Lower leg skin (tissue), 4 donors: ENCODE data around the gene GNB1L. TPM values are rescaled to one million over a fixed set of nuclear protein-coding genes. Genes with fewer than 3 reads are reported as not detected.

Experiments
- DNase-seq, 2 donors: peaks; one replicate each; pipeline ENCODE4 v3.0.0-alpha.2; 2019; ENCODE audit warnings: low spot score in 2 of 2
- H3K4me3 ChIP-seq: fragments of 200-600 bp; sonication (generic); 2 replicates; pipeline ENCODE4 v1.5.1; 2017; ENCODE audit warnings: mild to moderate bottlenecking, low read depth; ENCODE audit not compliant: poor library complexity, severe bottlenecking
- POLR2A ChIP-seq, 2 donors: fragments of 450-650 bp; IDR thresholded peaks; one replicate each; pipeline ENCODE4 v1.6.1; 2016 to 2017; ENCODE audit warnings: antibody characterized with exemption in 2 of 2, mild to moderate bottlenecking in 1 of 2, moderate library complexity in 1 of 2
- WGBS, 2 donors: methylation state at CpG; one replicate each; pipeline ENCODE4 v1.1.5; 2018; 5-methylcytosine and 5-hydroxymethylcytosine counted together
- intact Hi-C: fragments of 100-400 bp; cut with DNase I; formaldehyde crosslinking; loops from one replicate; pipeline ENCODE4 v1.15.0; 2023; ENCODE audit warnings: low total_unique reads
- total RNA-seq, 4 donors: library from RNA; depleted of rRNA; stranded (reverse); fragments of >200 nt; gene quantifications; one replicate each; pipeline ENCODE4 v1.1.0, GENCODE V29; 2016
- TF ChIP-seq, protein P1 (sequence below), 3 donors: fragments of 450-650 bp; IDR thresholded peaks; one replicate each; pipeline ENCODE4 v1.5.1; 2016; ENCODE audit warnings: antibody characterized with exemption in 3 of 3, mild to moderate bottlenecking in 3 of 3, moderate library complexity in 2 of 3

The GNB1L gene
- total RNA-seq, 4 donors from 2014 or later: 10.0 to 16.2 (median 11.2) TPM

DNA sequence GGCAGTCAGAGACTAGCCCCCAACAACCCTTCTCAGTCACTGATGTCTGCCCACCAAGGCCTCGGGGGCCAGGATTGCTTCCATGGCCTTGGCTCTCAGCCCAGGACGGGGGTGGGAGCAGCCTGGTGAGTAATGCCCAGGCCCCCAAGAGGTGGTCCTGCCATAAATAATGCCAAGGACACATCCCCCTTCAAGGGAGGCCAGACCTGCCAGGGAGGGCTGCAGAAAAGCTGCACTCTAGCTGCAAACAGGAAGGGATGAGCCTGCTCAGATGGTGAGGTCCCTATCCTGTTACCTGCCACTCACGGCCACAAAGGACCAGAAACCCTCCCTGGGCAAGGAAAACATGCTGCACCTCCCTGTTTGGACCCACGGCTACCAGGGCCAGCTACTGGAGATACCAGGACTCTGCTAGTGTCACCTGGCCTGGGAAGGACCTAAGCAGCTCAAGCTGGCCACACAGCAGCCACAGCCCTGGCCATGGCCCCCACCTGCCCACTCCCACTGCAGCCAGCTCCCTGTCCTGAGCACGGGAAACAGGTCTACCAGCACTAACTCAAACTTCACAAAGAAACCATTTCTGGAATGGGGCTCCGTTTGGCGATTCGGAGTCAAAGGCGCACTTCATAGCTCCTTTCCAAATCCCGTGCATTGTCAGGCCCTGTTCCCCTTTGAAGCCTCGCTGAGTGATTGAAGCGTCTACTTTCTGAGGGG lies 12.1 kb downstream of the GNB1L start:
- intact Hi-C loops: no loop called here
- TF ChIP-seq, protein P1, sequence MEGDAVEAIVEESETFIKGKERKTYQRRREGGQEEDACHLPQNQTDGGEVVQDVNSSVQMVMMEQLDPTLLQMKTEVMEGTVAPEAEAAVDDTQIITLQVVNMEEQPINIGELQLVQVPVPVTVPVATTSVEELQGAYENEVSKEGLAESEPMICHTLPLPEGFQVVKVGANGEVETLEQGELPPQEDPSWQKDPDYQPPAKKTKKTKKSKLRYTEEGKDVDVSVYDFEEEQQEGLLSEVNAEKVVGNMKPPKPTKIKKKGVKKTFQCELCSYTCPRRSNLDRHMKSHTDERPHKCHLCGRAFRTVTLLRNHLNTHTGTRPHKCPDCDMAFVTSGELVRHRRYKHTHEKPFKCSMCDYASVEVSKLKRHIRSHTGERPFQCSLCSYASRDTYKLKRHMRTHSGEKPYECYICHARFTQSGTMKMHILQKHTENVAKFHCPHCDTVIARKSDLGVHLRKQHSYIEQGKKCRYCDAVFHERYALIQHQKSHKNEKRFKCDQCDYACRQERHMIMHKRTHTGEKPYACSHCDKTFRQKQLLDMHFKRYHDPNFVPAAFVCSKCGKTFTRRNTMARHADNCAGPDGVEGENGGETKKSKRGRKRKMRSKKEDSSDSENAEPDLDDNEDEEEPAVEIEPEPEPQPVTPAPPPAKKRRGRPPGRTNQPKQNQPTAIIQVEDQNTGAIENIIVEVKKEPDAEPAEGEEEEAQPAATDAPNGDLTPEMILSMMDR (IDR thresholded peaks at IDR 0.05): no peak
- TF ChIP-seq POLR2A (IDR thresholded peaks at IDR 0.05): no peak
- no peak overlapping the region for H3K4me3 ChIP-seq
- no peak for DNase-seq
- WGBS, 2 donors: 80 to 86% methylated on average over 12 of the region's 12 CpGs

DNA sequence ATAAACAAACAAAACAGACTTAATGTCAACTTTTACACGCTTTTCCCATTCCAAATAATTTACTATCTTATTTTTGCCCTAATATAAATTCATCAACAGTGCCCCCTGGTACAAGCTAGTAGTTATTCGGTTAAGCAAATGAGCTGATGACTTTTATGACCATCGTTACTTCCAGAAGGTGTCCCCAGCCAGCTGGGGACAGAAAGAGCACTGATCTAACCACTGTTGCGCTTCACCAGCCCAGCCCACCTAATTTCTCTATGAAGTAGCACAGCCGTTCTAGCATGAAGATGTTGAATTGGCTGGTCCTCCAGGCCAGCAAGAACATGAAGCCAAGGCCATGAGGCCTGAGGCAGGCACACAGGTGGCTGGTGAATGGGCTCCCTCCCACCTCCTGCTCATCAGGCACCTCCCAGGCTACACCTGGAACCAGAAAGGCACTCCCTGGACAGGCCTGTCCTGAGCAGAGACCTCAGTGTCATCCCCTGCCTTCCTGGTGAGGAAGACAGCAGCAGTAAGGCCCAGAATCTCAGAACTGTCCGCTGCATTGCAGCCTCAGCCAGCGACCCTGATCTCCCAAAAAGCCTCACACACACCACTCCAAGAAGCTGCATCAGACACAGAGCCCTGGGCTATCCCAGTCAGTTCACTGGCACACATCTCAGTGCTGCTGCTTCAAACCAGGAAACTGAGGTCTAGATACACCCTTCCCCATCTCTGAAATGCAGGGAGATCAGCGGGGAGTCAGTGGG lies 12.9 kb downstream of the GNB1L start:
- TF ChIP-seq POLR2A (IDR thresholded peaks at IDR 0.05): no peak
- TF ChIP-seq, protein P1 (IDR thresholded peaks at IDR 0.05): no peak
- 82 to 83% methylated on average over 8 of the region's 8 CpGs for WGBS, 2 donors
- DNase-seq: no peak
- no peak overlapping the region for H3K4me3 ChIP-seq
- intact Hi-C loops: no loop called here

DNA sequence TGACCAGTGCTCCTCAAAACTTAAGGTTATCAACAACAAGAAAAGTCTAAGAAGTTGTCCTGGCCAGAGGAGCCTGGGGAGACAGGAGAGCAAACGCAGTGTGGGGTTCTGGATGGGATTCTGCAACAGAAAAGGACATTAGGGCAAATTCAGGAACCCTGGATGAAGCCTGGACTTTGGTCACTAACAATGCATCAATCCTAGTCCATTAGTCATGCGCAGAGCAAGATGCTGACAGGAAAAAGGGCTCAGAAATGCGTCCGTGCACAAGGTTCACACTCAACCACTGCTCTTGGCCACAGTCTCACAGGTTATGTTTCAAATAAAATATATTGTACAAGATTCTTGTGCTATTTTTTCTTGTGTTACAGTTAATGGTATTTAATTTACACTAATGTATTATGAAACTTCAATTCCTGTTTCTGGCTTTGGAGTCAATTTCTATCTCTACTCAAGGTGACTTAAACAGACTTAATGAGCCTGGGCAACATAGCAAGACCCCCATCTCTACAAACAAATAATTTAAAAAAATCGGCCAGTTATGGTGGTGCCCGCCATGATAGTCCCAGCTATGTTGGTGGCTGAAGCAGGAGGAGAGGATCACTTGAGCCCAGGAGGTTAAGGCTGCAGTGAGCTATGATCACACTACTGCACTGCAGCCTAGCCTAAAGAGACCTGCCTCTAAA lies 13.6 kb downstream of the GNB1L start:
- no peak overlapping the region for H3K4me3 ChIP-seq
- no peak for TF ChIP-seq POLR2A (IDR thresholded peaks at IDR 0.05)
- TF ChIP-seq, protein P1 (IDR thresholded peaks at IDR 0.05): no peak
- intact Hi-C loops: no loop called here
- 96 to 98% methylated on average over 6 of the region's 6 CpGs for WGBS, 2 donors
- DNase-seq: no peak

DNA sequence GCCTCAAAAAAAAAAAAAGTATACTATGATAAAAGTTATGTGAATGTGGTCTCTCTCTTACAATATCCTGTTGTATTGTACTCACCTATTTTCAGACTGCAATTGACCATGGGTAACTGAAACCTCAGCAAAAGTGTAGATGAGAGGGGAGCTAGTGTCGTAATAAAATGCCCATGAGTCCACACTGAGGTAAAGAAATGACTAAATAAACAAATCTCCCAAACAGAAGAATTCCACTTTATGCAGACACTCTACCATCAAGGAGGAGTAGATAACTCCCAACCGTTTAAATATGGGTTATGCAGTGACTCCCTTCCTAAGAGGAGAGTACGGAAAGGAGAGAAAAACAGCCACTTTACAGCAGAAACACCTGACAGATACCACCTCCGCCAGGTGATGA lies 14.6 kb downstream of the GNB1L start:
- 88 to 97% methylated on average over 4 of the region's 4 CpGs for WGBS, 2 donors
- no peak overlapping the region for H3K4me3 ChIP-seq
- no peak for DNase-seq
- TF ChIP-seq, protein P1 (IDR thresholded peaks at IDR 0.05): no peak
- no peak for TF ChIP-seq POLR2A (IDR thresholded peaks at IDR 0.05)
- intact Hi-C loops: no loop called here

DNA sequence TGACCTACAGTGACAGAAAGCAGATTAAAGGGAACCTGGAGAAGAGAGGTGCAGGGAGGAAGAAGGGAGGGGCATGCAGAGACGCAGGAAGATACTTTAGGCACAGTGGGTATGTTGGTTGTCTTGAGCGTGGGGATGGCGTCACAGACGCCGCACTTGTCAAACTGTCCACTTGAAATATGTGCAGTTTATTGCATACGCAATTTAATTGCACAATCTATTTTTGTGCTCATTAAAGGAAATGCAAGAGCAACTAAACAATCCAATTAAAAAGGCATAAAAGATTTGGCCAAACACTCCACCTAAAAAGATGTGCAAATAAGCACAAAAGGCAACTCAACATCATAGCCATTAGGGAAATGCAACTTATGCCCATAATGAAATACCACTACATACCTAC lies 16.8 kb downstream of the GNB1L start:
- no peak for DNase-seq
- intact Hi-C loops: no loop called here
- no peak overlapping the region for H3K4me3 ChIP-seq
- TF ChIP-seq, protein P1 (IDR thresholded peaks at IDR 0.05): no peak
- no peak for TF ChIP-seq POLR2A (IDR thresholded peaks at IDR 0.05)
- 92 to 93% methylated on average over 6 of the region's 6 CpGs for WGBS, 2 donors
